ENCODE measurements around the gene IL4I1.

Gene IL4I1

GRCh38 chr19:49925486-49925885, 28.8 kb upstream of the IL4I1 start:
- TF ChIP-seq RAD21 (IDR thresholded peaks at IDR 0.05; ENCODE audit: low read depth) (no peak), NFIC (IDR thresholded peaks at IDR 0.05) (no peak), CEBPB (IDR thresholded peaks at IDR 0.05) (no peak)

- TF ChIP-seq YY1 (IDR thresholded peaks at IDR 0.05; ENCODE audit: low read depth), result no peak
- TF ChIP-seq RAD21 (IDR thresholded peaks at IDR 0.05; ENCODE audit: low read depth), result no peak
- TF ChIP-seq TEAD4 (IDR thresholded peaks at IDR 0.05), result no peak
- TF ChIP-seq FOXM1 (IDR thresholded peaks at IDR 0.05; ENCODE audit: borderline replicate concordance, low read depth), result no peak
- no peak for TF ChIP-seq CREB1 (IDR thresholded peaks at IDR 0.05; ENCODE audit: low read depth)
- TF ChIP-seq REST (IDR thresholded peaks at IDR 0.05; ENCODE audit: low read depth), result no peak
- no peak for TF ChIP-seq NFIC (IDR thresholded peaks at IDR 0.05)
- TF ChIP-seq TCF12 (IDR thresholded peaks at IDR 0.05; ENCODE audit: low read depth), result no peak
- no peak for TF ChIP-seq MAX (IDR thresholded peaks at IDR 0.05)
Observed at GRCh38 chr19:49924004-49924880, 27.6 kb upstream of the IL4I1 start.

- no peak for TF ChIP-seq TEAD4 (IDR thresholded peaks at IDR 0.05)
- TF ChIP-seq EP300 (IDR thresholded peaks at IDR 0.05; ENCODE audit: borderline replicate concordance), result no peak
- no peak for TF ChIP-seq MAX (IDR thresholded peaks at IDR 0.05)
- TF ChIP-seq CEBPB (IDR thresholded peaks at IDR 0.05), result no peak
- no peak for TF ChIP-seq USF1 (IDR thresholded peaks at IDR 0.05)
- TF ChIP-seq EGR1 (IDR thresholded peaks at IDR 0.05), result no peak
- TF ChIP-seq CREB1 (IDR thresholded peaks at IDR 0.05; ENCODE audit: low read depth), result no peak
- TF ChIP-seq FOXM1 (IDR thresholded peaks at IDR 0.05; ENCODE audit: borderline replicate concordance, low read depth), result no peak
- TF ChIP-seq ZBTB7A (IDR thresholded peaks at IDR 0.05; ENCODE audit: low read depth), result no peak
- TF ChIP-seq RAD21 (IDR thresholded peaks at IDR 0.05; ENCODE audit: low read depth), result no peak
- TF ChIP-seq TCF12 (IDR thresholded peaks at IDR 0.05; ENCODE audit: low read depth), result no peak
- TF ChIP-seq NFIC (IDR thresholded peaks at IDR 0.05), result no peak
- no peak for TF ChIP-seq REST (IDR thresholded peaks at IDR 0.05; ENCODE audit: low read depth)
- no peak for TF ChIP-seq TAF1 (IDR thresholded peaks at IDR 0.05; ENCODE audit: low read depth)
- TF ChIP-seq YY1 (IDR thresholded peaks at IDR 0.05; ENCODE audit: low read depth), result no peak
Observed at GRCh38 chr19:49923055-49924003, 26.6 kb upstream of the IL4I1 start.

- no peak for TF ChIP-seq ZBTB7A (IDR thresholded peaks at IDR 0.05; ENCODE audit: low read depth)
- no peak for TF ChIP-seq YY1 (IDR thresholded peaks at IDR 0.05; ENCODE audit: low read depth)
- TF ChIP-seq FOXM1 (IDR thresholded peaks at IDR 0.05; ENCODE audit: borderline replicate concordance, low read depth), result no peak
- no peak for TF ChIP-seq NFIC (IDR thresholded peaks at IDR 0.05)
- no peak for TF ChIP-seq CEBPB (IDR thresholded peaks at IDR 0.05)
- TF ChIP-seq TCF12 (IDR thresholded peaks at IDR 0.05; ENCODE audit: low read depth), result no peak
- TF ChIP-seq EGR1 (IDR thresholded peaks at IDR 0.05), result no peak
- TF ChIP-seq RAD21 (IDR thresholded peaks at IDR 0.05; ENCODE audit: low read depth), result no peak
- no peak for TF ChIP-seq MAX (IDR thresholded peaks at IDR 0.05)
- no peak for TF ChIP-seq TEAD4 (IDR thresholded peaks at IDR 0.05)
Observed at GRCh38 chr19:49921871-49922795, 25.4 kb upstream of the IL4I1 start.

Measured in Ishikawa (cell line).